Fibroblast of pulmonary artery (primary cell): ENCODE measurements around the gene AKAP13.
A peak's percentile ranks its signal among the peaks of the same experiment; 100 is the strongest.
"Not testable (repeated sequence)": the region's sequence is repeated elsewhere in the genome, so short reads cannot be mapped to it uniquely, and the experiment has no call there.

Experiments used
- DNase-seq: peaks from one replicate; pipeline ENCODE4 v3.0.0-alpha.2; 2010; ENCODE audit warnings: low read depth
- H3K4me3 ChIP-seq: replicated peaks from 2 replicates; pipeline ENCODE4 v1.5.1; 2011; ENCODE audit warnings: low read depth, mild to moderate bottlenecking, control low read depth, low read length, moderate library complexity
- CTCF ChIP-seq: IDR thresholded peaks from 2 replicates; pipeline ENCODE4 v1.5.1; 2011; ENCODE audit warnings: mild to moderate bottlenecking, control low read depth, low read length, inconsistent platforms; ENCODE audit errors: missing control alignments

The AKAP13 gene

DNA sequence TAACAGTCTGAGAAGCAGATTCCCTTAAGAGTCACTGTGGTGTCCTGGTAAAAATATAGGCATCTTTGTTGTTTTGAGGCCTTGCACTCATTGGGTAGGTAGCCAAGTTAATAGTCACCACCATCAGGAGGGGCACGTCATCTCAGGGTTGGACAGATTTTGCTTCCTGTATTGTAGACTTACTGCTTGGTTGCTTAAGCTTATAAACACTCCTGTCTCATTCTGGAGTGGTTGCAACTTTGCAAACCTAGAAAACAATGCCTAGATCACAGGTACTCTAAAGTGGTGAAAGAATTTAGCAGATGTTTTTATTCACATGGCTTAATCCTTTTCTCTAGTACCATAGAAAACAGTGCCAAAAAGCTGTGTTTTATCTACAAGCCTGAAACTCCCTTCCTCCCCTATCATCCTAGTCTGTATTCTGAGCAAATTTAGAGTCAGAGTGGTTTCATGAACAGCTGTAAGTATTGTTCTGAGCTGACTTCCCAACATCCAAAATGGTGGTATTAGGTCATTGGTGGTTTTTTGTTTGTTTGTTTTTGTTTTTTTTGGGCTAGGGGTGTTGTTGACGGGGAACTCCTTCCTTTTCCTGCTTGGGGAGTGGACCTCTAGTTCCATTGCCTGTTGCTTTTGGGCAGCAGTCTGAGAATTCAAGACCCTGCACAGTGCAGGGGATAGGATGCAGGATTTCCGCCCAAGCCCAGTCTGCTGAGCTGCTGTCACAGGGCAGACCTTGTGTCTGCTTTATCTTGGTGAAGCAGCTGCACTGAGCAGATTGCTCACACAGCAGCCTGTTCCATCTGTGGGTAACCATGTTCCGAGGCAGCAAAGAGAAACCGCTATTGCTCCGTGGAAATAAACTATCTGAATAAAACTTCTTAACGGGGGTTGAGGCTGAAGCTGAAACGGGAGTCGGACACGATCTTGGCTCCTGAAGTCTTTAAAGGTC, 202.0 kb downstream of the AKAP13 start:
- DNase-seq: peak; percentile 97
- H3K4me3 ChIP-seq: peak overlapping the region; percentile 67
- TF ChIP-seq CTCF: no peak

DNA sequence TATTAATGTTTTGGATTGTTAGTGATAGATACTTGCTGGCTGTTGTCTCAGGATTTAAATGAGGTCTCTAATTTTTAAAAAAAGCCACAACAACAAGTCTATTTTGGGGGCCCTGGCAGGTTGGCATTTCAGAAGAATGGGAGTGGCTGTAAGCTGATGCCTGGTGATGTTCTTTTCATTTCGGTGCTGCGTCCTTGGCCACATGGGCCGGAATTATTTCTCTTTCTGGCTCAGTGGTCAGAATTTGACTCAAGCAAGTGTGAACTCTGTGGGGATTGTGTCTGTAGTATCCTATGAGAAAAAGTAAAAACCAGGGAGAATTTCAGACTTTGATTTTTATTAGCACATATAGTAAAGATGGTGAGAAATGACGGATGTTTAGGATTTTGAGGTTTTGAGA, 203.0 kb downstream of the AKAP13 start:
- H3K4me3 ChIP-seq: peak overlapping the region; percentile 67
- TF ChIP-seq CTCF: no peak
- no peak for DNase-seq

GRCh38 chr15:85583923-85584390, 203.6 kb downstream of the AKAP13 start:
- TF ChIP-seq CTCF: no peak
- no peak for DNase-seq
- peak overlapping the region; percentile 67 for H3K4me3 ChIP-seq

- TF ChIP-seq CTCF: no peak
- H3K4me3 ChIP-seq: peak overlapping the region; percentile 67
- no peak for DNase-seq
Measured at GRCh38 chr15:85584872-85585271, 204.5 kb downstream of the AKAP13 start.

DNA sequence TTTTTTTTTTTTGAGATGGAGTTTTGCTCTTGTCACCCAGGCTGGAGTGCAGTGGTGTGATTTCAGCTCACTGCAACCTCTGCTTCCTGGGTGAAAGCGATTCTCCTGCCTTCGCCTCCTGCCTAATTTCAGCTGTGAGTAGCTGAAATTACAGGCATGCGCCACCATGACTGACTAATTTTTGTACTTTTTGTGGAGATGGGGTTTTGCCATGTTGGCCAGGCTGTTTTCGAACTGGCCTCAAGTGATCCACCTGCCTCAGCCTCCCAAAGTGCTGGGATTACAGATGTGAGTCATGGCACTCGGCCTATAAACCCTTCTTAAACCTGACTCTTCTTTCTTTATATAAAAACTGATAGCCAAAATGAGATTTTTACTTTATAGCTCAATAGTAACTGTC, 205.8 kb downstream of the AKAP13 start:
- not testable (repeated sequence) for DNase-seq, H3K4me3 ChIP-seq

GRCh38 chr15:85587707-85588411, 207.5 kb downstream of the AKAP13 start:
- peak; percentile 65 for DNase-seq
- TF ChIP-seq CTCF: no peak

DNA sequence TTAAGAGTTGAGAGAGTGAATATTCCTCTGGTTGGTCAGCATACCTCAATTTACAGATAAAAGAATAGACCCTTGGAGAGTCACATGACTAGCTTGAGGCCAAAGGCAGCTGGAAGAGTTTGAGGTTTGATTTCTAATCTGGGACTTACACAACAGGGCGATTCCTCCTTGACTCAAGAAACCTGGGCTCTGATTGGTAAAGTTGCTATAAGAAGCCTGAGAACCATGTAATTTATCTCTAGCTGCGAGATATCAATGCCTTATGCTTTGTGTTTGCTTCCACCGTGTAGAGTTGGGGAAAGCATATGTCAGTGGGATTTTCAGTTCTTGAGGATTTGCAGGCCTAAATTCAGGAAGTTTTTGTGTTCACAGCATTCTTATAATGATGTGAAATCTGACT, 208.3 kb downstream of the AKAP13 start:
- DNase-seq: peak; percentile 83
- H3K4me3 ChIP-seq: no peak overlapping the region
- no peak for TF ChIP-seq CTCF

More at GRCh38 chr15:85587707-85588411, 207.5 kb downstream of the AKAP13 start:
- no peak overlapping the region for H3K4me3 ChIP-seq
